Small intestine (tissue), 7 donors: Measurements from ENCODE around the gene MDK. TPM values are rescaled to one million over a fixed set of nuclear protein-coding genes. Genes with fewer than 3 reads are reported as not detected.

Source experiments
- DNase-seq, 2 donors: peaks; one replicate each; pipeline versions ENCODE4 v3.0.0 to v3.0.0-alpha.2; 2013
- FAIRE-seq: peaks from 2 replicates; lab custom pipeline; 2012; peaks lifted over from hg19 to GRCh38; lab: Jason Lieb, UNC
- H3K27ac ChIP-seq, 3 donors: one replicate each; pipeline ENCODE4 v1.5.1; 2013; ENCODE audit warnings: low read length in 2 of 3, mild to moderate bottlenecking in 2 of 3, control low read depth in 1 of 3, inconsistent platforms in 1 of 3, low read depth in 1 of 3, moderate library complexity in 1 of 3
- H3K27me3 ChIP-seq, 3 donors: one replicate each; pipeline ENCODE4 v1.6.1; 2013; ENCODE audit warnings: low read length in 3 of 3, inconsistent platforms in 1 of 3; ENCODE audit not compliant: control insufficient read depth in 3 of 3, insufficient read depth in 3 of 3
- H3K36me3 ChIP-seq, 3 donors: one replicate each; pipeline ENCODE4 v1.6.1; 2013; ENCODE audit warnings: low read length in 3 of 3, inconsistent platforms in 1 of 3, low read depth in 1 of 3, mild to moderate bottlenecking in 1 of 3, moderate library complexity in 1 of 3; ENCODE audit not compliant: control insufficient read depth in 3 of 3, insufficient read depth in 2 of 3
- H3K4me1 ChIP-seq, 3 donors: one replicate each; pipeline ENCODE4 v1.6.1; 2013; ENCODE audit warnings: low read length in 2 of 3, inconsistent platforms in 1 of 3, low read depth in 1 of 3, mild to moderate bottlenecking in 1 of 3, moderate library complexity in 1 of 3; ENCODE audit not compliant: control insufficient read depth in 3 of 3, insufficient read depth in 2 of 3
- H3K4me3 ChIP-seq, 3 donors: one replicate each; pipeline ENCODE4 v1.5.1; 2013; ENCODE audit warnings: low read length in 3 of 3, control low read depth in 1 of 3, inconsistent platforms in 1 of 3, low read depth in 1 of 3, mild to moderate bottlenecking in 1 of 3, moderate library complexity in 1 of 3
- H3K9me3 ChIP-seq, 2 donors: one replicate each; pipeline ENCODE4 v1.6.1; 2013; ENCODE audit warnings: low read depth in 1 of 2, low read length in 1 of 2; ENCODE audit not compliant: control insufficient read depth in 2 of 2, insufficient read depth in 1 of 2
- WGBS, 3 donors: extraction: QIAGEN DNeasy Blood & Tissue Kit; methylation state at CpG; one replicate each; pipeline ENCODE4 v1.1.7; 2013; 5-methylcytosine and 5-hydroxymethylcytosine counted together
- polyA plus RNA-seq, 4 donors: library from polyadenylated mRNA; stranded (reverse) in 3 of 4; unstranded in 1 of 4; fragments of 200-250 nt in 3 of 4; fragments of 120-200 nt in 1 of 4; gene quantifications; one replicate each; pipeline versions ENCODE4 v1.2.1 to v1.2.3, GENCODE V29; 2013
- donor health status: healthy with polysubstance abuse.
- donor health status: control.
- donor health status: control.
- donor health status: Bipolar disorder and iron deficiency.
- donor health status: healthy.

Gene MDK
- polyA plus RNA-seq, 4 donors, result 179 to 356 (median 226) TPM

GRCh38 chr11:46373787-46374740, 7.4 kb upstream of the MDK start:
- no peaks in the 10 kb centered on the region for H3K27me3 ChIP-seq
- no peaks in the 10 kb centered on the region for H3K9me3 ChIP-seq
- 92 to 94% (median 92%) methylated on average over 30 of the region's 30 CpGs for WGBS, 3 donors
- DNase-seq (no peak), FAIRE-seq (no peak)
- no peak overlapping the region for H3K27ac ChIP-seq
- no peak overlapping the region for H3K4me3 ChIP-seq
- peaks cover 11 to 95% (median 23%) of the 10 kb centered on the region in 3 donors for H3K36me3 ChIP-seq
- H3K4me1 ChIP-seq, result peaks cover 0 to 14% (median 0%) of the 10 kb centered on the region in 3 donors

GRCh38 chr11:46374815-46375214, 6.7 kb upstream of the MDK start:
- Histone ChIP-seq H3K4me1 (peaks cover 0 to 13% (median 0%) of the 10 kb centered on the region in 3 donors), H3K9me3 (no peaks in the 10 kb centered on the region), H3K36me3 (peaks cover 11 to 93% (median 23%) of the 10 kb centered on the region in 3 donors), H3K27ac (no peak overlapping the region), H3K27me3 (no peaks in the 10 kb centered on the region), H3K4me3 (no peak overlapping the region)
- FAIRE-seq (no peak), DNase-seq (no peak)
- 90 to 93% (median 91%) methylated on average over 15 of the region's 15 CpGs for WGBS, 3 donors

- DNase-seq, result no peak
- H3K4me3 ChIP-seq, result no peak overlapping the region
These were observed 5.9 kb upstream of the MDK start for GRCh38 chr11:46375392-46376101.

GRCh38 chr11:46376258-46377050, 5.0 kb upstream of the MDK start:
- H3K27ac ChIP-seq, result no peak overlapping the region
- no peak overlapping the region for H3K4me3 ChIP-seq
- H3K27me3 ChIP-seq, result no peaks in the 10 kb centered on the region
- FAIRE-seq (no peak), DNase-seq (no peak)
- 90 to 91% (median 91%) methylated on average over 17 to 19 of the region's 19 CpGs for WGBS, 3 donors
- peaks cover 11 to 77% (median 23%) of the 10 kb centered on the region in 3 donors for H3K36me3 ChIP-seq
- peaks cover 0 to 12% (median 0%) of the 10 kb centered on the region in 3 donors for H3K4me1 ChIP-seq
- H3K9me3 ChIP-seq, result no peaks in the 10 kb centered on the region

More at GRCh38 chr11:46375392-46376101, 5.9 kb upstream of the MDK start:
- Histone ChIP-seq H3K36me3 (peaks cover 11 to 86% (median 23%) of the 10 kb centered on the region in 3 donors), H3K27ac (no peak overlapping the region), H3K9me3 (no peaks in the 10 kb centered on the region), H3K4me1 (peaks cover 0 to 12% (median 0%) of the 10 kb centered on the region in 3 donors), H3K27me3 (no peaks in the 10 kb centered on the region)
- no peak for FAIRE-seq
- WGBS, 3 donors, result 95 to 96% (median 95%) methylated on average over 38 of the region's 38 CpGs

GRCh38 chr11:46377290-46377689, 4.2 kb upstream of the MDK start:
- WGBS, 3 donors, result 95 to 99% (median 96%) methylated on average over 11 of the region's 11 CpGs
- Histone ChIP-seq H3K36me3 (peaks cover 11 to 69% (median 23%) of the 10 kb centered on the region in 3 donors), H3K27ac (no peak overlapping the region), H3K4me3 (no peak overlapping the region), H3K4me1 (peaks cover 0 to 6% (median 2%) of the 10 kb centered on the region in 3 donors), H3K9me3 (no peaks in the 10 kb centered on the region), H3K27me3 (no peaks in the 10 kb centered on the region)
- FAIRE-seq (no peak), DNase-seq (no peak)

GRCh38 chr11:46377831-46378230, 3.6 kb upstream of the MDK start:
- H3K27me3 ChIP-seq, result no peaks in the 10 kb centered on the region
- 88 to 96% (median 89%) methylated on average over 5 of the region's 5 CpGs for WGBS, 3 donors
- peaks cover 0 to 7% (median 2%) of the 10 kb centered on the region in 3 donors for H3K4me1 ChIP-seq
- H3K27ac ChIP-seq, result no peak overlapping the region
- no peaks in the 10 kb centered on the region for H3K9me3 ChIP-seq
- peaks cover 11 to 63% (median 22%) of the 10 kb centered on the region in 3 donors for H3K36me3 ChIP-seq
- FAIRE-seq, result no peak
- no peak for DNase-seq
- H3K4me3 ChIP-seq, result no peak overlapping the region

GRCh38 chr11:46378296-46378695, 3.2 kb upstream of the MDK start:
- H3K4me1 ChIP-seq, result peaks cover 0 to 11% (median 2%) of the 10 kb centered on the region in 3 donors
- no peaks in the 10 kb centered on the region for H3K9me3 ChIP-seq
- WGBS, 3 donors, result 73 to 86% (median 76%) methylated on average over 10 of the region's 10 CpGs
- peaks cover 11 to 63% (median 22%) of the 10 kb centered on the region in 3 donors for H3K36me3 ChIP-seq
- H3K27ac ChIP-seq, result peak overlapping the region in 1 of 3 donors; percentile 71
- DNase-seq (no peak), FAIRE-seq (no peak)
- no peak overlapping the region for H3K4me3 ChIP-seq
- H3K27me3 ChIP-seq, result no peaks in the 10 kb centered on the region
